Fibroblast of the aortic adventitia (primary cell): ENCODE data around the gene PF4V1. TPM values are rescaled to one million over a fixed set of nuclear protein-coding genes. Genes with fewer than 3 reads are reported as not detected.

Experiments
- DNase-seq: peaks from one replicate; pipeline ENCODE4 v3.0.0-alpha.2; 2010; ENCODE audit warnings: low read depth
- H3K4me3 ChIP-seq: 2 replicates; pipeline ENCODE4 v1.5.1; 2011; ENCODE audit warnings: low read depth, mild to moderate bottlenecking, control low read depth, low read length, moderate library complexity
- total RNA-seq: library from RNA; depleted of rRNA; stranded (reverse); fragments of >200 nt; gene quantifications from 2 replicates; pipeline ENCODE4 v1.2.3, GENCODE V29; 2012; ENCODE audit warnings: low replicate concordance
- TF ChIP-seq, protein P1 (sequence below): IDR thresholded peaks from 2 replicates; pipeline ENCODE4 v1.5.1; 2011; ENCODE audit warnings: mild to moderate bottlenecking, low read length, control low read depth, inconsistent platforms; ENCODE audit not compliant: insufficient read depth

PF4V1 gene
- total RNA-seq, 1 donor: not detected

DNA sequence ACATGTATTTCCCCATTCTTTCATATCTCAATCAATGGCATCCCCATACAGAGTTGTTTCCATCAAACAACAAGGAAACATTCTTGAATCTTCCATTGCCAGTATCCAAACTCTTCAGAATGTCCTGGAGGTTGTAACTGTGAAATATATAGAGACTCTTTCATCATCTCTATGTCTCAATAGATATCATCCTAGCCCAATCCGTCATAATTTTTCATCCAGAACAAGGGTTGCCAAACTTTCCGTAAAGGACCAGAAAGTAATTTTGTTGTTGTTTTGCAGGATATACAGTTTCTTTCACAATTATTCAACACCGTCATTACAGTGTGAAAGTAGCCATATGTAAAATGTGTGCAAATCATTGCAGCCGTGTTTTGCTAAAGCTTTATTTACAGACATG, 31.8 kb upstream of the PF4V1 start:
- no peak for DNase-seq
- TF ChIP-seq, protein P1, sequence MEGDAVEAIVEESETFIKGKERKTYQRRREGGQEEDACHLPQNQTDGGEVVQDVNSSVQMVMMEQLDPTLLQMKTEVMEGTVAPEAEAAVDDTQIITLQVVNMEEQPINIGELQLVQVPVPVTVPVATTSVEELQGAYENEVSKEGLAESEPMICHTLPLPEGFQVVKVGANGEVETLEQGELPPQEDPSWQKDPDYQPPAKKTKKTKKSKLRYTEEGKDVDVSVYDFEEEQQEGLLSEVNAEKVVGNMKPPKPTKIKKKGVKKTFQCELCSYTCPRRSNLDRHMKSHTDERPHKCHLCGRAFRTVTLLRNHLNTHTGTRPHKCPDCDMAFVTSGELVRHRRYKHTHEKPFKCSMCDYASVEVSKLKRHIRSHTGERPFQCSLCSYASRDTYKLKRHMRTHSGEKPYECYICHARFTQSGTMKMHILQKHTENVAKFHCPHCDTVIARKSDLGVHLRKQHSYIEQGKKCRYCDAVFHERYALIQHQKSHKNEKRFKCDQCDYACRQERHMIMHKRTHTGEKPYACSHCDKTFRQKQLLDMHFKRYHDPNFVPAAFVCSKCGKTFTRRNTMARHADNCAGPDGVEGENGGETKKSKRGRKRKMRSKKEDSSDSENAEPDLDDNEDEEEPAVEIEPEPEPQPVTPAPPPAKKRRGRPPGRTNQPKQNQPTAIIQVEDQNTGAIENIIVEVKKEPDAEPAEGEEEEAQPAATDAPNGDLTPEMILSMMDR: no peak
- no peak overlapping the region for H3K4me3 ChIP-seq

- DNase-seq: no peak
- H3K4me3 ChIP-seq: no peak overlapping the region
- TF ChIP-seq, protein P1: no peak
Observed at GRCh38 chr4:73822389-73822788, 30.7 kb upstream of the PF4V1 start.

GRCh38 chr4:73822812-73823504, 30.1 kb upstream of the PF4V1 start:
- TF ChIP-seq, protein P1: no peak
- H3K4me3 ChIP-seq: no peak overlapping the region
- DNase-seq: no peak

DNA sequence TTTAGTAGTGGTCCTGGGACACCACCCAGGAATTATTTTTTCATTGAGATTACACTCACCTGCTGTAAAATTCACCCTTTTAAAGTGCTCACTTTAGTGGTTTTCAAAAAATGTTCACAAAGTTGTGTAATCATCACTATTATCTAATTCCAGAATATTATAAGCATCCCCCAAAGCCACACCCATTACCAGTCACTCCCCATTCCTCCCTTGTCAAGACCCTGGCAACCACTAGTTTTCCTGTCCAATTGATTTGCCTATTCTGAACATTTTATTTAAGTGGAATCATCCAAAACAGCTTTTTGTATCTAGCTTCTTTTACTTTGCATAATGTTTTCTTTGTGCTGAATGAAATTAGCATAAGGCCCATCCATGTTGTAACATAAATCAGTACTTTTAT, 29.3 kb upstream of the PF4V1 start:
- TF ChIP-seq, protein P1: no peak
- DNase-seq: peak; percentile 43
- H3K4me3 ChIP-seq: no peak overlapping the region

- peak; percentile 57 for DNase-seq
- H3K4me3 ChIP-seq: no peak overlapping the region
- TF ChIP-seq, protein P1: no peak
Observed at GRCh38 chr4:73828956-73829355, 24.1 kb upstream of the PF4V1 start.

- TF ChIP-seq, protein P1: no peak
- DNase-seq: peak; percentile 75
- H3K4me3 ChIP-seq: no peak overlapping the region
Observed at GRCh38 chr4:73831569-73831968, 21.5 kb upstream of the PF4V1 start.
